HepG2 (cell line): ENCODE data around the gene TTC38.

ENCODE experiments used
- MBD4 ChIP-seq: IDR thresholded peaks from 2 replicates; pipeline ENCODE4 v1.6.1; 2012; ENCODE audit warnings: low read length, inconsistent platforms, borderline replicate concordance
- MED1 ChIP-seq: sonication (generic); formaldehyde crosslinking; IDR thresholded peaks from 2 replicates; pipeline ENCODE4 v1.4.0; 2020; ENCODE audit warnings: missing genetic modification reagents
- POLR2AphosphoS5 ChIP-seq: IDR thresholded peaks from 2 replicates; pipeline ENCODE4 v1.6.1; 2012; ENCODE audit warnings: low read depth, low read length
- U2AF1 ChIP-seq: fragments of 200-400 bp; formaldehyde crosslinking; optimal IDR thresholded peaks from 2 replicates; pipeline ENCODE3; 2017; ENCODE audit warnings: mild to moderate bottlenecking, low read depth, low read length
- XBP1 ChIP-seq: sonication (generic); formaldehyde crosslinking; IDR thresholded peaks from 2 replicates; pipeline ENCODE4 v1.5.0; 2020; ENCODE audit warnings: missing genetic modification reagents
- ZSCAN21 ChIP-seq: sonication (generic); formaldehyde crosslinking; IDR thresholded peaks from 2 replicates; pipeline ENCODE4 v1.8.0; 2022; ENCODE audit warnings: mild to moderate bottlenecking, missing genetic modification reagents, moderate library complexity, borderline replicate concordance
- TF ChIP-seq, protein P1 (sequence below): IDR thresholded peaks from 2 replicates; pipeline ENCODE4 v1.6.1; 2016
- TF ChIP-seq, protein P2 (sequence below): IDR thresholded peaks from 2 replicates; pipeline ENCODE4 v1.6.1; 2012; ENCODE audit warnings: inconsistent platforms
- TF ChIP-seq, protein P3 (sequence below): sonication (generic); formaldehyde crosslinking; IDR thresholded peaks from 2 replicates; pipeline ENCODE4 v1.9.0; 2021; ENCODE audit warnings: mild to moderate bottlenecking, missing genetic modification reagents

DNA sequence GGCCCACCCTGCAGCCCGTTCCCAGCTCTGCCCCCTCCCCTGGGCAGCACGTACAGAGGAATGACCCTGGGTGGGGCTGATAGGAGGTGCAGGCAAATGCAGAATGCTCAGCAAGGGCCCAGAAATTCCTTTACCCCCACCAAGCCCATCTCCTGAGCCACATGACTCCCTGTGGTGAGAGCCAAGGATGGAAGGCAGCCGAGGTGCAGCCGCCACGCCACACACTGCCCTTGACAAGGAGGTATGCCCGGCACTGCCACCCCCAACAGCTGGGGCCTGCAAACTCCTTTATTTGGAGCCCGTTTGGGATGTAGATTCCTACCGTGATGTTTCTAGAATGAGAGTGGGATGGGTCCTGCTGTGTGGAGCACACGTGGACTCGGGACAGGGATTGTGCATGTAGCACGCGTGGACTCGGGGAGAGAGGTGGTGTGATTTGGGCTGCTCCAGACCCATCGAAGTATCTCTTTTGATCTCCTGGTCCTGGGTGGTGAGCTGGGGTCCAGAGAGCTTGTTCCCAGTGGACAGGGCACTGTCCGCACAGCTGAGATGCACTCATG lies 41.8 kb downstream of the TTC38 start:
- TF ChIP-seq POLR2AphosphoS5, result no peak
- TF ChIP-seq ZSCAN21 (CRISPR knock-in tag), result no peak
- TF ChIP-seq, protein P1, sequence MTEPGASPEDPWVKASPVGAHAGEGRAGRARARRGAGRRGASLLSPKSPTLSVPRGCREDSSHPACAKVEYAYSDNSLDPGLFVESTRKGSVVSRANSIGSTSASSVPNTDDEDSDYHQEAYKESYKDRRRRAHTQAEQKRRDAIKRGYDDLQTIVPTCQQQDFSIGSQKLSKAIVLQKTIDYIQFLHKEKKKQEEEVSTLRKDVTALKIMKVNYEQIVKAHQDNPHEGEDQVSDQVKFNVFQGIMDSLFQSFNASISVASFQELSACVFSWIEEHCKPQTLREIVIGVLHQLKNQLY (CRISPR knock-in tag), result no peak
- TF ChIP-seq MBD4, result no peak
- TF ChIP-seq U2AF1, result no peak
- TF ChIP-seq, protein P2, sequence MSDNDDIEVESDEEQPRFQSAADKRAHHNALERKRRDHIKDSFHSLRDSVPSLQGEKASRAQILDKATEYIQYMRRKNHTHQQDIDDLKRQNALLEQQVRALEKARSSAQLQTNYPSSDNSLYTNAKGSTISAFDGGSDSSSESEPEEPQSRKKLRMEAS, result no peak
- TF ChIP-seq XBP1 (CRISPR knock-in tag), result no peak
- TF ChIP-seq, protein P3, sequence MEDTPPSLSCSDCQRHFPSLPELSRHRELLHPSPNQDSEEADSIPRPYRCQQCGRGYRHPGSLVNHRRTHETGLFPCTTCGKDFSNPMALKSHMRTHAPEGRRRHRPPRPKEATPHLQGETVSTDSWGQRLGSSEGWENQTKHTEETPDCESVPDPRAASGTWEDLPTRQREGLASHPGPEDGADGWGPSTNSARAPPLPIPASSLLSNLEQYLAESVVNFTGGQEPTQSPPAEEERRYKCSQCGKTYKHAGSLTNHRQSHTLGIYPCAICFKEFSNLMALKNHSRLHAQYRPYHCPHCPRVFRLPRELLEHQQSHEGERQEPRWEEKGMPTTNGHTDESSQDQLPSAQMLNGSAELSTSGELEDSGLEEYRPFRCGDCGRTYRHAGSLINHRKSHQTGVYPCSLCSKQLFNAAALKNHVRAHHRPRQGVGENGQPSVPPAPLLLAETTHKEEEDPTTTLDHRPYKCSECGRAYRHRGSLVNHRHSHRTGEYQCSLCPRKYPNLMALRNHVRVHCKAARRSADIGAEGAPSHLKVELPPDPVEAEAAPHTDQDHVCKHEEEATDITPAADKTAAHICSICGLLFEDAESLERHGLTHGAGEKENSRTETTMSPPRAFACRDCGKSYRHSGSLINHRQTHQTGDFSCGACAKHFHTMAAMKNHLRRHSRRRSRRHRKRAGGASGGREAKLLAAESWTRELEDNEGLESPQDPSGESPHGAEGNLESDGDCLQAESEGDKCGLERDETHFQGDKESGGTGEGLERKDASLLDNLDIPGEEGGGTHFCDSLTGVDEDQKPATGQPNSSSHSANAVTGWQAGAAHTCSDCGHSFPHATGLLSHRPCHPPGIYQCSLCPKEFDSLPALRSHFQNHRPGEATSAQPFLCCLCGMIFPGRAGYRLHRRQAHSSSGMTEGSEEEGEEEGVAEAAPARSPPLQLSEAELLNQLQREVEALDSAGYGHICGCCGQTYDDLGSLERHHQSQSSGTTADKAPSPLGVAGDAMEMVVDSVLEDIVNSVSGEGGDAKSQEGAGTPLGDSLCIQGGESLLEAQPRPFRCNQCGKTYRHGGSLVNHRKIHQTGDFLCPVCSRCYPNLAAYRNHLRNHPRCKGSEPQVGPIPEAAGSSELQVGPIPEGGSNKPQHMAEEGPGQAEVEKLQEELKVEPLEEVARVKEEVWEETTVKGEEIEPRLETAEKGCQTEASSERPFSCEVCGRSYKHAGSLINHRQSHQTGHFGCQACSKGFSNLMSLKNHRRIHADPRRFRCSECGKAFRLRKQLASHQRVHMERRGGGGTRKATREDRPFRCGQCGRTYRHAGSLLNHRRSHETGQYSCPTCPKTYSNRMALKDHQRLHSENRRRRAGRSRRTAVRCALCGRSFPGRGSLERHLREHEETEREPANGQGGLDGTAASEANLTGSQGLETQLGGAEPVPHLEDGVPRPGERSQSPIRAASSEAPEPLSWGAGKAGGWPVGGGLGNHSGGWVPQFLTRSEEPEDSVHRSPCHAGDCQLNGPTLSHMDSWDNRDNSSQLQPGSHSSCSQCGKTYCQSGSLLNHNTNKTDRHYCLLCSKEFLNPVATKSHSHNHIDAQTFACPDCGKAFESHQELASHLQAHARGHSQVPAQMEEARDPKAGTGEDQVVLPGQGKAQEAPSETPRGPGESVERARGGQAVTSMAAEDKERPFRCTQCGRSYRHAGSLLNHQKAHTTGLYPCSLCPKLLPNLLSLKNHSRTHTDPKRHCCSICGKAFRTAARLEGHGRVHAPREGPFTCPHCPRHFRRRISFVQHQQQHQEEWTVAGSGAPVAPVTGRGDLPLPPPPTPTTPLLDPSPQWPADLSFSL (CRISPR knock-in tag), result no peak
- no peak for TF ChIP-seq MED1 (CRISPR knock-in tag)
